ENCODE measurements around the gene ARHGAP31. TPM values are rescaled to one million over a fixed set of nuclear protein-coding genes. Genes with fewer than 3 reads are reported as not detected.
"Not testable (repeated sequence)": the region's sequence is repeated elsewhere in the genome, so short reads cannot be mapped to it uniquely, and the experiment has no call there.

The ARHGAP31 gene
- total RNA-seq, 4 donors from 2014 or later, result 40.0 to 78.9 (median 55.0) TPM

GRCh38 chr3:119257654-119258410 is 36.4 kb upstream of the ARHGAP31 start:
- intact Hi-C loops (cut with DNase I), result no loop called here
- no peak for DNase-seq
- Histone ChIP-seq H3K4me1 (no peaks in the 10 kb centered on the region), H3K36me3 (no peaks in the 10 kb centered on the region), H3K27ac (no peak overlapping the region), H3K4me3 (replicated peaks in 1 of 3) (no peak overlapping the region), H3K27me3 (no peaks in the 10 kb centered on the region), H3K9me3 (no peaks in the 10 kb centered on the region)
- WGBS, 2 donors, result 79 to 90% methylated on average over 8 of the region's 8 CpGs
- no peak for TF ChIP-seq POLR2A (IDR thresholded peaks at IDR 0.05)

GRCh38 chr3:119258915-119259314 is 35.3 kb upstream of the ARHGAP31 start:
- intact Hi-C loops (cut with DNase I), result no loop called here
- 58 to 60% methylated on average over 1 of the region's 1 CpG for WGBS, 2 donors
- Histone ChIP-seq H3K4me1 (no peaks in the 10 kb centered on the region), H3K36me3 (no peaks in the 10 kb centered on the region), H3K27me3 (no peaks in the 10 kb centered on the region), H3K4me3 (replicated peaks in 1 of 3) (no peak overlapping the region), H3K9me3 (no peaks in the 10 kb centered on the region), H3K27ac (no peak overlapping the region)
- TF ChIP-seq CTCF (IDR thresholded peaks at IDR 0.05) (no peak), POLR2A (IDR thresholded peaks at IDR 0.05) (no peak)
- no peak for DNase-seq

GRCh38 chr3:119259821-119260220 is 34.4 kb upstream of the ARHGAP31 start:
- Histone ChIP-seq H3K4me1 (no peaks in the 10 kb centered on the region), H3K27ac (no peak overlapping the region), H3K4me3 (replicated peaks in 1 of 3) (no peak overlapping the region), H3K36me3 (no peaks in the 10 kb centered on the region), H3K27me3 (no peaks in the 10 kb centered on the region), H3K9me3 (no peaks in the 10 kb centered on the region)
- TF ChIP-seq CTCF (IDR thresholded peaks at IDR 0.05) (no peak), POLR2A (IDR thresholded peaks at IDR 0.05) (no peak)
- intact Hi-C loops (cut with DNase I), result no loop called here
- WGBS, 2 donors, result 93 to 94% methylated on average over 4 of the region's 4 CpGs
- DNase-seq, result no peak

- DNase-seq, result no peak
- no peaks in the 10 kb centered on the region for H3K27me3 ChIP-seq
- 75 to 79% methylated on average over 6 of the region's 6 CpGs for WGBS, 2 donors
- H3K36me3 ChIP-seq, result no peaks in the 10 kb centered on the region
- H3K4me1 ChIP-seq, result no peaks in the 10 kb centered on the region
- no peak for TF ChIP-seq POLR2A (IDR thresholded peaks at IDR 0.05)
- no peak for TF ChIP-seq CTCF (IDR thresholded peaks at IDR 0.05)
- no peaks in the 10 kb centered on the region for H3K9me3 ChIP-seq
- intact Hi-C loops (cut with DNase I), result no loop called here
- H3K4me3 ChIP-seq (replicated peaks in 1 of 3), result no peak overlapping the region
- no peak overlapping the region for H3K27ac ChIP-seq
These were observed 33.1 kb upstream of the ARHGAP31 start for GRCh38 chr3:119261055-119261454.

GRCh38 chr3:119270212-119270611 is 24.0 kb upstream of the ARHGAP31 start:
- not testable (repeated sequence) for H3K27me3 ChIP-seq; H3K9me3 ChIP-seq; DNase-seq; H3K36me3 ChIP-seq; H3K4me1 ChIP-seq; H3K4me3 ChIP-seq (replicated peaks in 1 of 3); H3K27ac ChIP-seq
- intact Hi-C loops (cut with DNase I), result loop anchor here (10.0 kb wide), 3 partner anchors 85 to 195 kb away; partner anchors contain the start of genes POGLUT1 and TMEM39A
- 85 to 92% methylated on average over 2 of the region's 2 CpGs for WGBS, 2 donors

GRCh38 chr3:119276680-119277079 is 17.5 kb upstream of the ARHGAP31 start:
- no peak for DNase-seq
- no peak for TF ChIP-seq POLR2A (IDR thresholded peaks at IDR 0.05)
- TF ChIP-seq CTCF (IDR thresholded peaks at IDR 0.05), result no peak
- H3K4me1 ChIP-seq, result peaks cover 4 to 6% of the 10 kb centered on the region in 2 donors
- no peaks in the 10 kb centered on the region for H3K27me3 ChIP-seq
- H3K27ac ChIP-seq, result no peak overlapping the region
- intact Hi-C loops (cut with DNase I), result loop anchor here (10.0 kb wide), 3 partner anchors 78 to 188 kb away; partner anchors contain the start of genes POGLUT1 and TMEM39A
- no peaks in the 10 kb centered on the region for H3K36me3 ChIP-seq
- WGBS, 2 donors, result 82 to 92% methylated on average over 5 of the region's 5 CpGs
- H3K4me3 ChIP-seq (replicated peaks in 1 of 3), result no peak overlapping the region
- H3K9me3 ChIP-seq, result no peaks in the 10 kb centered on the region
